Fibroblast of lung (primary cell): ENCODE data around the gene ZNF507. TPM values are rescaled to one million over a fixed set of nuclear protein-coding genes. Genes with fewer than 3 reads are reported as not detected.
"Not testable (repeated sequence)": the region's sequence is repeated elsewhere in the genome, so short reads cannot be mapped to it uniquely, and the experiment has no call there.

Experiments used
- DNase-seq, 2 donors: peaks; one replicate each; pipeline versions ENCODE4 v3.0.0 to v3.0.0-alpha.2; 2010; ENCODE audit warnings: low read depth in 2 of 2
- H2AFZ ChIP-seq: 2 replicates; pipeline ENCODE4 v1.5.1; 2012; ENCODE audit warnings: low read length, control low read depth, inconsistent platforms
- H3K27ac ChIP-seq: 2 replicates; pipeline ENCODE4 v1.5.1; 2011; ENCODE audit warnings: low read length, control low read depth; ENCODE audit not compliant: insufficient read depth
- H3K27me3 ChIP-seq: 2 replicates; pipeline ENCODE4 v1.5.1; 2011; ENCODE audit warnings: mild to moderate bottlenecking, low read length; ENCODE audit not compliant: control insufficient read depth, insufficient read depth
- H3K36me3 ChIP-seq: 2 replicates; pipeline ENCODE4 v1.5.1; 2011; ENCODE audit warnings: low read length; ENCODE audit not compliant: control insufficient read depth, insufficient read depth
- H3K4me1 ChIP-seq: 2 replicates; pipeline ENCODE4 v1.5.1; 2011; ENCODE audit warnings: low read length; ENCODE audit not compliant: control insufficient read depth, insufficient read depth; ENCODE audit errors: extremely low read depth
- H3K4me2 ChIP-seq: 2 replicates; pipeline ENCODE4 v1.5.1; 2011; ENCODE audit warnings: low read length, control low read depth; ENCODE audit not compliant: insufficient read depth; ENCODE audit errors: extremely low read depth
- H3K4me3 ChIP-seq, 4 experiments: fragments of 200-600 bp in 1 of 4; sonication (generic) in 1 of 4; replicated peaks in 1 of 4; 2 replicates each; pipeline ENCODE4 v1.5.1; 2011 to 2016; ENCODE audit warnings: low read length in 4 of 4, low read depth in 3 of 4, mild to moderate bottlenecking in 3 of 4, control low read depth in 2 of 4, inconsistent platforms in 1 of 4, mixed read lengths in 1 of 4; ENCODE audit not compliant: insufficient read depth in 1 of 4; ENCODE audit errors: control extremely low read depth in 1 of 4
- H3K79me2 ChIP-seq: 2 replicates; pipeline ENCODE4 v1.5.1; 2012; ENCODE audit warnings: mild to moderate bottlenecking, low read length, inconsistent platforms; ENCODE audit not compliant: control insufficient read depth, insufficient read depth
- H3K9ac ChIP-seq: 2 replicates; pipeline ENCODE4 v1.5.1; 2011; ENCODE audit warnings: mild to moderate bottlenecking, low read length, control low read depth; ENCODE audit not compliant: insufficient read depth
- H3K9me3 ChIP-seq: 2 replicates; pipeline ENCODE4 v1.5.1; 2012; ENCODE audit warnings: low read depth, low read length; ENCODE audit not compliant: control insufficient read depth, insufficient read depth
- H4K20me1 ChIP-seq: 2 replicates; pipeline ENCODE4 v1.5.1; 2011; ENCODE audit warnings: low read length; ENCODE audit not compliant: control insufficient read depth, insufficient read depth; ENCODE audit errors: extremely low read depth
- CTCF ChIP-seq, 2 donors: IDR thresholded peaks in 1 of 2; conservative IDR thresholded peaks in 1 of 2; 1 replicate in 1 of 2; 2 replicates in 1 of 2; pipeline ENCODE4 v1.5.1; 2011 to 2012; ENCODE audit warnings: low read length in 2 of 2, control low read depth in 1 of 2, inconsistent platforms in 1 of 2, low read depth in 1 of 2, mild to moderate bottlenecking in 1 of 2
- EZH2 ChIP-seq: IDR thresholded peaks from 2 replicates; pipeline ENCODE4 v1.5.1; 2012; ENCODE audit warnings: low read length, control low read depth, mild to moderate bottlenecking; ENCODE audit errors: missing control alignments
- polyA plus RNA-seq, 2 donors: library from polyadenylated mRNA; depleted of rRNA in 1 of 2; stranded (reverse) in 1 of 2; unstranded in 1 of 2; fragments of >200 nt; gene quantifications; 2 replicates each; pipeline ENCODE4 v1.2.1, GENCODE V29; 2011 to 2012; ENCODE audit warnings: missing spikeins in 1 of 2
- total RNA-seq: library from RNA; depleted of rRNA; stranded (reverse); fragments of >200 nt; gene quantifications from 2 replicates; pipeline ENCODE4 v1.2.1, GENCODE V29; 2014

ZNF507 gene
- total and polyA plus RNA-seq, 2 donors (not counting 1 experiment from before 2014, with no cell fraction given): 12.1 to 17.8 TPM

- not testable (repeated sequence) for H3K27ac ChIP-seq
- TF ChIP-seq CTCF (conservative IDR thresholded peaks at IDR 0.05 in 1 of 2, IDR thresholded peaks at IDR 0.05 in 1 of 2; ENCODE audit: low read depth in 1 of 2, low read length in 2 of 2): peak; percentile 13 to 38
Measured at GRCh38 chr19:32377088-32377487, 31.7 kb downstream of the ZNF507 start.

DNA sequence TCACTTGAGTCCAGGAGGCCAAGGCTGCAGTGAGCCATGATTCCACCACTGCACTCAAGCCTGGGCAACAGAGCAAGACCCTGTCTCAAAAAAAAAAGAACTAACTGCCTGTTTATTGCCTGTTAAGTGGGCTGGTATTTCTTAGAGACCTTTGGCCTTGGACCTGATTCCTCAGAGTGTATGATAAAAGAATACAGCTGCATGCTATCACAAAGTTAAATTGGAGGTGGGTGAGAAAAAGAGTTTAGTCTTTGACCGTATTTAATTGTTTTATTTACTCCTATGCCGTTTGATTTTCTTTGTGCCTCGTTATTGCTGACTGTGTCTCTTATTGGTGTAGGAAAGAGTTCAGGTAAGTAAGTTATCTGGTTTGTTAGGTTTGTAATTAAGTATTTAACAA is 34.9 kb downstream of the ZNF507 start:
- H3K27ac ChIP-seq: no peak overlapping the region
- H4K20me1 ChIP-seq: no peaks in the 10 kb centered on the region
- TF ChIP-seq CTCF (conservative IDR thresholded peaks at IDR 0.05 in 1 of 2, IDR thresholded peaks at IDR 0.05 in 1 of 2; ENCODE audit: low read depth in 1 of 2, low read length in 2 of 2) (no peak), EZH2 (no peak)
- H2AFZ ChIP-seq: no peak overlapping the region
- H3K79me2 ChIP-seq: peaks cover 2% of the 10 kb centered on the region
- no peak overlapping the region for H3K9ac ChIP-seq
- H3K4me1 ChIP-seq: no peaks in the 10 kb centered on the region
- no peaks in the 10 kb centered on the region for H3K9me3 ChIP-seq
- H3K27me3 ChIP-seq: no peaks in the 10 kb centered on the region
- no peak overlapping the region for H3K4me3 ChIP-seq
- no peak overlapping the region for H3K4me2 ChIP-seq
- DNase-seq: no peak
- H3K36me3 ChIP-seq: no peaks in the 10 kb centered on the region

More at GRCh38 chr19:32377088-32377487, 31.7 kb downstream of the ZNF507 start:
- not testable (repeated sequence) for H3K79me2 ChIP-seq, H3K36me3 ChIP-seq, H3K4me3 ChIP-seq, H3K9ac ChIP-seq, H3K4me2 ChIP-seq, H3K27me3 ChIP-seq, H3K9me3 ChIP-seq, H2AFZ ChIP-seq, H4K20me1 ChIP-seq
- peaks cover 15% of the 10 kb centered on the region for H3K4me1 ChIP-seq
- peak in 1 of 2 donors; percentile 12 for DNase-seq

- H3K27me3 ChIP-seq: no peaks in the 10 kb centered on the region
- H3K4me3 ChIP-seq: no peak overlapping the region
- TF ChIP-seq CTCF (conservative IDR thresholded peaks at IDR 0.05 in 1 of 2, IDR thresholded peaks at IDR 0.05 in 1 of 2; ENCODE audit: low read depth in 1 of 2, low read length in 2 of 2) (no peak), EZH2 (no peak)
- H3K4me2 ChIP-seq: no peak overlapping the region
- H3K36me3 ChIP-seq: peaks cover 1% of the 10 kb centered on the region
- H2AFZ ChIP-seq: no peak overlapping the region
- H4K20me1 ChIP-seq: no peaks in the 10 kb centered on the region
- H3K9ac ChIP-seq: no peak overlapping the region
- H3K9me3 ChIP-seq: no peaks in the 10 kb centered on the region
- H3K79me2 ChIP-seq: no peaks in the 10 kb centered on the region
- DNase-seq: peak; percentile 69 to 71
- no peak overlapping the region for H3K27ac ChIP-seq
- H3K4me1 ChIP-seq: no peaks in the 10 kb centered on the region
Measured at GRCh38 chr19:32387701-32388392, 42.4 kb downstream of the ZNF507 start.
